GM18502 (cell line): ENCODE results near the gene BSND.

Experiments used
- ATAC-seq: cut with Tn5 transposase; IDR thresholded peaks from one replicate; pipeline ENCODE4 v1.9.1; 2021; ENCODE audit warnings: mild to moderate bottlenecking; ENCODE audit not compliant: unreplicated experiment, poor library complexity

Gene BSND

GRCh38 chr1:55057270-55057955, 58.7 kb downstream of the BSND start:
- ATAC-seq: no peak

- ATAC-seq: no peak
Observed at GRCh38 chr1:55057956-55058298, 59.2 kb downstream of the BSND start.

GRCh38 chr1:55059302-55060132, 60.8 kb downstream of the BSND start:
- ATAC-seq: no peak

GRCh38 chr1:55060133-55060999, 61.6 kb downstream of the BSND start:
- no peak for ATAC-seq

DNA sequence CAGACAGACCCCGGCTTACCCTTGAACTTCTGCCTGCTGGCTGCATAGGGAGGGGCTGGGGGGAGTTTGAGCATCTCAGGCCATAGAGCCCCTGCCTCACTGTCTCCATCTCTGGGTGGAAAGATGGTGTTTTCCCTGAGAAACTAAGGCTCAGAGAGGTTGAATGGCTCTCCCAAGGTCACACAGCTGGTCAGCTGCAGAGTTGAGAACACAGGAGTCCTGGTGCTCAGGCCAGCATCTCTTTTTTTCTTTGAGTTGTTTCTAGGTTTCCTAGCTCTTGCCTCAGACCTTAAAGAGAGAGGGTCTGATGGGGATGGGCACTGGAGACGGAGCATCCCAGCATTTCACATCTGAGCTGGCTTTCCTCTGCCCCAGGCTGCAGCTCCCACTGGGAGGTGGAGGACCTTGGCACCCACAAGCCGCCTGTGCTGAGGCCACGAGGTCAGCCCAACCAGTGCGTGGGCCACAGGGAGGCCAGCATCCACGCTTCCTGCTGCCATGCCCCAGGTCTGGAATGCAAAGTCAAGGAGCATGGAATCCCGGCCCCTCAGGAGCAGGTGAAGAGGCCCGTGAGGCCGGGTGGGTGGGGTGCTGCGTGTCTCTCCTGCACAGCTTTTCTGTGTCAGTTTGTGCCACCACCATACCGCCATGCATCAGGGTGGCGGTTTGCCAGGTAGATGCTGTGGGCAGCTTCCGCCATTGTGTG, 62.4 kb downstream of the BSND start:
- ATAC-seq: no peak
